Suprapubic skin (tissue), 4 donors: ENCODE measurements around the gene CHST11. TPM values are rescaled to one million over a fixed set of nuclear protein-coding genes. Genes with fewer than 3 reads are reported as not detected.

Source experiments
- DNase-seq, 2 donors: peaks; one replicate each; pipeline ENCODE4 v3.0.0-alpha.2; 2019; ENCODE audit warnings: low spot score in 2 of 2
- H3K27ac ChIP-seq: fragments of 200-600 bp; sonication (generic); one replicate; pipeline ENCODE4 v1.5.1; 2019
- H3K27me3 ChIP-seq: fragments of 200-600 bp; sonication (generic); one replicate; pipeline ENCODE4 v1.5.1; 2019
- H3K36me3 ChIP-seq: fragments of 200-600 bp; sonication (generic); one replicate; pipeline ENCODE4 v1.5.1; 2019
- H3K4me1 ChIP-seq: fragments of 200-600 bp; sonication (generic); one replicate; pipeline ENCODE4 v1.5.1; 2019
- H3K4me3 ChIP-seq: fragments of 200-600 bp; sonication (generic); one replicate; pipeline ENCODE4 v1.5.1; 2019; ENCODE audit warnings: mild to moderate bottlenecking
- H3K9me3 ChIP-seq: fragments of 200-600 bp; sonication (generic); one replicate; pipeline ENCODE4 v1.5.1; 2019
- EP300 ChIP-seq: sonication (generic); formaldehyde crosslinking; IDR thresholded peaks from one replicate; pipeline ENCODE4 v1.6.1; 2017; ENCODE audit warnings: antibody characterized with exemption
- POLR2A ChIP-seq, 2 donors: fragments of 450-650 bp; IDR thresholded peaks; one replicate each; pipeline ENCODE4 v1.6.1; 2017; ENCODE audit warnings: antibody characterized with exemption in 2 of 2, mild to moderate bottlenecking in 2 of 2, moderate library complexity in 2 of 2
- POLR2AphosphoS5 ChIP-seq, 3 donors: sonication (generic); formaldehyde crosslinking; IDR thresholded peaks; one replicate each; pipeline ENCODE4 v1.6.1; 2017; ENCODE audit warnings: antibody characterized with exemption in 3 of 3
- WGBS: methylation state at CpG from one replicate; pipeline ENCODE4 v1.1.5; 2018; 5-methylcytosine and 5-hydroxymethylcytosine counted together
- total RNA-seq, 4 donors: library from RNA; depleted of rRNA; stranded (reverse); fragments of >200 nt; gene quantifications; one replicate each; pipeline ENCODE4 v1.1.0, GENCODE V29; 2016
- TF ChIP-seq, protein P1 (sequence below), 2 donors: fragments of 200-600 bp in 1 of 2; fragments of 450-650 bp in 1 of 2; sonication (generic) in 1 of 2; IDR thresholded peaks; one replicate each; pipeline ENCODE4 v1.5.1; 2016 to 2019; ENCODE audit warnings: antibody characterized with exemption in 2 of 2, mild to moderate bottlenecking in 1 of 2, moderate library complexity in 1 of 2

The CHST11 gene
- total RNA-seq, 4 donors from 2014 or later = 1.8 to 5.8 (median 3.8) TPM

DNA sequence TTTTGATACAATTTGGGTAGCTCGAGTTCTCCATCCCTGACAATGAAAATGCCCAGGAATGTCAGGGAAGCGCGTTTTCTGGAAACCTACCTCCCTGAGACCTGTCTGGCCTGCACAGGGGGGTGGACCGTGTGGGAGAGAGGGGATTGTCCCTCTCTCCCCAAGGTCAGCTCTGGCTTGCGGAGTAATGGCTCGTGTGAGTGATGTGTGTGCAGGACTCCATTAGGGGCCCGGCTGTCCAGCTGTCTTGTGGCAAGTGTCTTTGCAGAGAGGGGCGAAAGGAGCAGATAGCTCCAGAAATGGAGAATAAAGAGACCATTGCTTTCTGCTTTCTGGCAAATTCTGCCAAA, 215.3 kb downstream of the CHST11 start:
- H3K4me1 ChIP-seq = peaks cover 60% of the 10 kb centered on the region

DNA sequence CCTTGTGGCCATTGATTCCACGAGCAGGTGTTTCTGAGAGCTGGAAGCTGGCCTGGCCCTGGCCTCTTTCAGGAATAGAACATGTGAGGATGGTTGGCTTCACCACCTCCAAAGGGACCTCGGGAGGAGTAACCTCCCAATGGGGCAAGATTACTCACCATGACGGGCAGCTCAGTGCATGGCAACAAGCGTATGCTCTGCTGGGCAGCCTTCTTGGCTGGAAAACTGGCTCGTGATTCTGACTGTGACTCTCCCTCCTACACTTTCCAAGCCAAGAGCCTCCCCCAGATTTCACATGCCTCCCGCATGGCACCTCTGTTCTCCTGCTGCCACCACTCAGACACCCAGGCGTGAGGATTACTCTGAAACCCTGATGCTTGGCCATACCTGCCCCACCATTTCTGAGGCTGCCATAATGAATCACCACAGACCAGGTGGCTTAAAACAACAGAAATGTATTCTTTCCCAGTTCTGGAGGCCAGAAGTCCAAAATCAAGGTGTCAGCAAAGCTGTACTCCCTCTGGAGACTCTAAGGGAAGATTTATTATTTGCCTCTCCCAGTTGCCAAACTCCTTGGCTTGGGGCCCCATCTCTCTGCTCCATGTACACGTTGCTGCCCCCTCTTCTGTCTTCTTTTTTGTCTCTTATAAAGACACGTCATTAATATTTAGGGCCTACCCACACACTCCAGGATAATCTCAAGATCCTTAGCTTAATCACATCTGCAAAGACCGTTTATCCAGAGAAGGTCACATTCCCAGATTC, 215.9 kb downstream of the CHST11 start:
- WGBS = 62% methylated on average over 10 of the region's 10 CpGs
- no peak for DNase-seq
- Histone ChIP-seq H3K4me3 (no peak overlapping the region), H3K27me3 (no peaks in the 10 kb centered on the region), H3K36me3 (no peaks in the 10 kb centered on the region), H3K9me3 (no peaks in the 10 kb centered on the region), H3K27ac (peak overlapping the region; percentile 62), H3K4me1 (peaks cover 54% of the 10 kb centered on the region)
- TF ChIP-seq, protein P1, sequence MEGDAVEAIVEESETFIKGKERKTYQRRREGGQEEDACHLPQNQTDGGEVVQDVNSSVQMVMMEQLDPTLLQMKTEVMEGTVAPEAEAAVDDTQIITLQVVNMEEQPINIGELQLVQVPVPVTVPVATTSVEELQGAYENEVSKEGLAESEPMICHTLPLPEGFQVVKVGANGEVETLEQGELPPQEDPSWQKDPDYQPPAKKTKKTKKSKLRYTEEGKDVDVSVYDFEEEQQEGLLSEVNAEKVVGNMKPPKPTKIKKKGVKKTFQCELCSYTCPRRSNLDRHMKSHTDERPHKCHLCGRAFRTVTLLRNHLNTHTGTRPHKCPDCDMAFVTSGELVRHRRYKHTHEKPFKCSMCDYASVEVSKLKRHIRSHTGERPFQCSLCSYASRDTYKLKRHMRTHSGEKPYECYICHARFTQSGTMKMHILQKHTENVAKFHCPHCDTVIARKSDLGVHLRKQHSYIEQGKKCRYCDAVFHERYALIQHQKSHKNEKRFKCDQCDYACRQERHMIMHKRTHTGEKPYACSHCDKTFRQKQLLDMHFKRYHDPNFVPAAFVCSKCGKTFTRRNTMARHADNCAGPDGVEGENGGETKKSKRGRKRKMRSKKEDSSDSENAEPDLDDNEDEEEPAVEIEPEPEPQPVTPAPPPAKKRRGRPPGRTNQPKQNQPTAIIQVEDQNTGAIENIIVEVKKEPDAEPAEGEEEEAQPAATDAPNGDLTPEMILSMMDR (IDR thresholded peaks at IDR 0.05) = no peak
- TF ChIP-seq EP300 = no peak
- no peak for TF ChIP-seq POLR2AphosphoS5 (IDR thresholded peaks at IDR 0.05)
- no peak for TF ChIP-seq POLR2A (IDR thresholded peaks at IDR 0.05)

More for the DNA sequence above, 215.3 kb downstream of the CHST11 start:
- H3K9me3 ChIP-seq = no peaks in the 10 kb centered on the region
- TF ChIP-seq, protein P1 (IDR thresholded peaks at IDR 0.05) = no peak
- no peak for TF ChIP-seq POLR2AphosphoS5 (IDR thresholded peaks at IDR 0.05)
- H3K27me3 ChIP-seq = no peaks in the 10 kb centered on the region
- no peak overlapping the region for H3K4me3 ChIP-seq
- peak overlapping the region; percentile 62 for H3K27ac ChIP-seq
- H3K36me3 ChIP-seq = no peaks in the 10 kb centered on the region
- 73% methylated on average over 8 of the region's 8 CpGs for WGBS
- DNase-seq = no peak

DNA sequence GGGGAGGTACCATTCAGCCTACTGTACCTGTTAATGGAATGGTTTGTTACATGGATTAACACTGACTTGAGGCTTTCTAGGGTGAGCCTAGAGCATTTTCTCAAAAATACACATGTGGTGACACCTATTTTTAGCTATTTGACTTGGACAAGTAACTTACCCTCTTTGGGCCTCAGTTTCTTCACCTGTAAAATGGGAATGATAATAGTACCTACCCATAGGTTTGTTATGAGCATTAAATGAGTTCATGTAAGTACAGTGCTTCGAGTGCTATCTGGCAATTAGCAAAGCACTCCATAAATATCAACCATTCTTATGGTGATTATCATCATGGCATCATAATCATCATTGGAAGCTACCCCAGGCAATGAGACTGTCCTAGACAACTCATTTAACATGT, 216.5 kb downstream of the CHST11 start:
- Histone ChIP-seq H3K4me1 (peaks cover 47% of the 10 kb centered on the region), H3K9me3 (no peaks in the 10 kb centered on the region), H3K36me3 (no peaks in the 10 kb centered on the region), H3K4me3 (no peak overlapping the region), H3K27ac (peak overlapping the region; percentile 4), H3K27me3 (no peaks in the 10 kb centered on the region)
- TF ChIP-seq, protein P1 (IDR thresholded peaks at IDR 0.05) = no peak
- DNase-seq = no peak
- WGBS = 88% methylated on average over 1 of the region's 1 CpG

DNA sequence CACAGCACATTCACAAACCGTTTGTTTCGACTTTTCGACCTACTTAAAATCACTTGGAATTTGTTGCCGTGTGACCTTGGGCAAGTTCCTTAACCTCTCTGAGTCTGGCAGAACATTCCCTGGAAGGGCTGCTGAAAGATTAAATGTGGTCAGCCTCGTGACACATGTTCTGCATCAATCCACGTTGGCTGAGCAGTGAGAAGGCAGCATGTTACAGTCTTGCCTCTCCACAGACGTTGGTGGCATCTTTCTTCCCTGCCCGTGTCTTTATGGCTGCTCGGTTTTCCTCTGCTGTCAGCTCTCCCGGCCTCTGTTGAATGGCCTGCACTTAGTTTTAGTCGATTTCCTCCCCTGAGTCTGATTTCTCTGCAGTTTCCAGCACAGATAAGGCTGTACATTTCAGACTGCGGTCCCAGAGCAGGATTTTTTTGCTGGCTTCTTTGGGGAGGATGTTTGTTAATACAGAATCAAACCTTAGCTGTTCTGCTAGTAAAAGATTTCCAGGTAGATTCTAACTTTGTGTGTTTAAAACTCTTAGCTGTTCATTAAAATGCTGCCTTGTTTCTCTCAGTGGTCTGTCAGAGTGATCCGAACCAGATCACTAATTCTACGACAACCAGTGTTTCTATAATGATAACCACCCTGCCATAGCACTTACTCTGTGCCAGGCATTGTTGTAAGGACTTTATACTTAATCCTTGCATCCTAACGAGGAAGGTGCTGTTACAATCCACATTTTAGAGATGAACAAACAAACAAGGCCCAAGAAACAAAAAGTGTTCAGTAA, 217.1 kb downstream of the CHST11 start:
- Histone ChIP-seq H3K36me3 (no peaks in the 10 kb centered on the region), H3K27me3 (no peaks in the 10 kb centered on the region), H3K4me1 (peaks cover 41% of the 10 kb centered on the region), H3K9me3 (no peaks in the 10 kb centered on the region), H3K27ac (no peak overlapping the region), H3K4me3 (no peak overlapping the region)
- no peak for DNase-seq
- WGBS = 70% methylated on average over 15 of the region's 15 CpGs
- TF ChIP-seq, protein P1 (IDR thresholded peaks at IDR 0.05) = no peak
- no peak for TF ChIP-seq POLR2A (IDR thresholded peaks at IDR 0.05)
- TF ChIP-seq EP300 = no peak
- no peak for TF ChIP-seq POLR2AphosphoS5 (IDR thresholded peaks at IDR 0.05)

DNA sequence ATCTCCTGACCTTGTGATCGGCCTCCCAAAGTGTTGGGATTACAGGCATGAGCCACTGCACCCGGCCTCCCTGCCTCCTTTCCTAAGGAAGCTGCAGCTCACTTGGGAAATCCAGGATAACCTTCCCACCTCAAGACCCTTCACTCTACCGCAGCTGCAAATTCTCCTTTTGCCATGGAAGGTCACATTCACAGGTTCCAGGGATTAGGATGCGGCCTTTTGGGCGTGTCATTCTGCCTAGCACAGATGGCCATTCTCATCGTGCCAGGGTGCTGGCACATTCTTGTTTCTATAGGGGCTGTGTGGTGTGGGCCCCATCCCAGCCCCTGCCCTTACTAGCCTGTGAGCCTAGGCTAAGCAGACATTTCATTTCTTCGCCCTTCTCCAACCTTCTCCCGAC, 219.9 kb downstream of the CHST11 start:
- DNase-seq = no peak
- Histone ChIP-seq H3K9me3 (no peaks in the 10 kb centered on the region), H3K36me3 (no peaks in the 10 kb centered on the region), H3K27me3 (no peaks in the 10 kb centered on the region), H3K27ac (no peak overlapping the region), H3K4me1 (peaks cover 14% of the 10 kb centered on the region), H3K4me3 (no peak overlapping the region)
- whole genome bisulfite sequencing = 86% methylated on average over 8 of the region's 8 CpGs
- no peak for TF ChIP-seq EP300
- TF ChIP-seq POLR2A (IDR thresholded peaks at IDR 0.05) = no peak
- TF ChIP-seq, protein P1 (IDR thresholded peaks at IDR 0.05) = no peak
- TF ChIP-seq POLR2AphosphoS5 (IDR thresholded peaks at IDR 0.05) = no peak
